GM19468 (cell line): ENCODE results near the gene SEPTIN6.

Source experiments
- ATAC-seq: cut with Tn5 transposase; IDR thresholded peaks from one replicate; pipeline ENCODE4 v1.9.1; 2021; ENCODE audit warnings: mild to moderate bottlenecking, moderate library complexity, moderate number of reproducible peaks; ENCODE audit not compliant: unreplicated experiment; ENCODE audit errors: extremely low read depth

The SEPTIN6 gene

GRCh38 chrX:119659522-119659921 lies 33.4 kb downstream of the SEPTIN6 start:
- ATAC-seq = no peak

- no peak for ATAC-seq
Observed at GRCh38 chrX:119655125-119655524, 37.8 kb downstream of the SEPTIN6 start.

DNA sequence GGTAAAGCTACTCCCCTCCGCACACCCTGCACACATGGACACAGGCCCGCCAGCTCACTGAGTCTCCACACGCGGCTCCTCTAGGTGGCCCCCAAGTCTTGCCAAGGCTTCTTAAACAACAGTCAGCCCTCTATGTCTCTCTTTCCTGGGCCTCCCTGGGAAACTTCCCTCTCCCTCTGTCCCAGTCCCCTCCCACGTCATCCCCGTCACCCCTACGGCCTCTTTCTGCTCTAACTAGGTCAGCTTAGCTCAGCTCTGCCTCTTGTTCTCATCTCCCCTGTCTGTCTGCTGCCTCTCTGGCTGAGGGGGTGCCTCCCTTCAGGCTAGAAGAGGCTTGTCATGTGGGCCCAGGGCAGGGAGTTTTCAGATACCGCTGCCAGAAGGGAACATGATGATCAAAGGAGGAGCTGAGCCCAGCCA lies 38.8 kb downstream of the SEPTIN6 start:
- no peak for ATAC-seq

GRCh38 chrX:119648421-119648775 lies 44.6 kb downstream of the SEPTIN6 start:
- no peak for ATAC-seq

- ATAC-seq = peak; percentile 95
Observed at GRCh38 chrX:119647552-119648420, 45.2 kb downstream of the SEPTIN6 start.

DNA sequence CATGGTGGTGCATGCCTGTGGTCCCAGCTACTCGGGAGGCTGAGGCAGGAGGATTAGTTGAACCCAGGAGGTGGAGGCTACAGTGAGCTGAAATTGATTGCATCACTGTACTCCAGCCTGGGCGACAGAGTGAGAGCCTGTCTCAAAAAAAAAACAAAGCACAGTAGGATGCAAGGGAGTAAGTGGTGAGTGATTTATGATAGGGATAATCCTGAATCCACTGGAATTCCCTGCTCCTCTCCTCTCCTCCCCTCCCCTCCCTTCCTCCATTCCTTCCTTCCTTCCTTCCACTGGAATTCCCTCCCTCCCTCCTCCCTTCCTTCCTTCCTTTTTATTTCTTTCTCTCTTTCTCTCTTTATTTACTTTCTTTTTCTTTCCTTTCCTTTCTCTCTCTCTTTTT lies 45.9 kb downstream of the SEPTIN6 start:
- ATAC-seq = no peak

GRCh38 chrX:119646515-119646914 lies 46.5 kb downstream of the SEPTIN6 start:
- ATAC-seq = no peak

- no peak for ATAC-seq
Observed at GRCh38 chrX:119643696-119644095, 49.3 kb downstream of the SEPTIN6 start.
